ENCODE measurements around the gene ERF. TPM values are rescaled to one million over a fixed set of nuclear protein-coding genes. Genes with fewer than 3 reads are reported as not detected.

ERF gene
- polyA plus RNA-seq, 1 donor from 2014 or later = 3.8 TPM

GRCh38 chr19:42198676-42199439 lies 56.1 kb downstream of the ERF start:
- no peaks in the 10 kb centered on the region for H3K9me3 ChIP-seq (ENCODE audit: low read length)
- H3F3A ChIP-seq (ENCODE audit: insufficient read depth, low read length, poor library complexity, severe bottlenecking) = no peaks in the 10 kb centered on the region
- no peak overlapping the region for H3K4me3 ChIP-seq (ENCODE audit: low read length)
- H4K20me1 ChIP-seq (ENCODE audit: insufficient read depth) = peaks cover 3% of the 10 kb centered on the region
- H3K79me2 ChIP-seq (replicated peaks; ENCODE audit: insufficient read depth, low read length) = no peaks in the 10 kb centered on the region
- no peak overlapping the region for H3K9ac ChIP-seq (ENCODE audit: low read length)
- H3K36me3 ChIP-seq (ENCODE audit: insufficient read depth, low read length) = peaks cover 7% of the 10 kb centered on the region
- no peak overlapping the region for H3K27ac ChIP-seq (ENCODE audit: low read length)
- TF ChIP-seq TAF1 (IDR thresholded peaks at IDR 0.05; ENCODE audit: low read depth) (no peak), POLR2AphosphoS5 (IDR thresholded peaks at IDR 0.05) (no peak), CTCF (IDR thresholded peaks at IDR 0.05; ENCODE audit: poor library complexity, severe bottlenecking) (no peak)
- no peaks in the 10 kb centered on the region for H3K27me3 ChIP-seq (ENCODE audit: insufficient read depth, low read depth, low read length)
- no peak overlapping the region for H2AFZ ChIP-seq (ENCODE audit: low read depth, low read length)
- no peaks in the 10 kb centered on the region for H3K9me2 ChIP-seq (ENCODE audit: insufficient read depth, low read length)
- H3K4me2 ChIP-seq (ENCODE audit: low read length) = no peak overlapping the region

Other genes starting within 250 kb of the ERF start
- 22.4 and 28.3 TPM in 2 replicates for gene GRIK5, start 184.9 kb downstream of the ERF start, polyA plus RNA-seq
- 7.0 and 11.0 TPM in 2 replicates for gene ZNF574, start 179.0 kb downstream of the ERF start, polyA plus RNA-seq
- 7.7 and 12.4 TPM in 2 replicates for gene POU2F2, start 122.7 kb downstream of the ERF start, polyA plus RNA-seq
- gene DEDD2, start 37.5 kb downstream of the ERF start, polyA plus RNA-seq = 69.9 and 72.8 TPM in 2 replicates
- gene ZNF526, start 34.8 kb downstream of the ERF start, polyA plus RNA-seq = 2.1 TPM in 2 replicates
- gene GSK3A, start 12.5 kb downstream of the ERF start, polyA plus RNA-seq = 25.2 and 25.8 TPM in 2 replicates
- 10.8 and 23.1 TPM in 2 replicates for gene CIC, start 14.1 kb upstream of the ERF start, polyA plus RNA-seq
- gene PRR19, start 47.0 kb upstream of the ERF start, polyA plus RNA-seq = 1.4 and 2.4 TPM in 2 replicates
- gene PAFAH1B3, start 47.5 kb upstream of the ERF start, polyA plus RNA-seq = 727 and 741 TPM in 2 replicates
- 30.9 and 35.3 TPM in 2 replicates for gene TMEM145, start 58.2 kb upstream of the ERF start, polyA plus RNA-seq
- gene MEGF8, start 70.5 kb upstream of the ERF start, polyA plus RNA-seq = 21.5 and 22.5 TPM in 2 replicates
- gene CNFN, start 135.2 kb upstream of the ERF start, polyA plus RNA-seq = not detected in 2 replicates
- 19.1 and 24.7 TPM in 2 replicates for gene LIPE, start 172.3 kb upstream of the ERF start, polyA plus RNA-seq
- gene CXCL17, start 187.8 kb upstream of the ERF start, polyA plus RNA-seq = not detected in 2 replicates